B cell (primary cell): ENCODE data around the gene ZNF786.

Experiments used
- EZH2 ChIP-seq: IDR thresholded peaks from 2 replicates; pipeline ENCODE4 v1.6.1; 2012; ENCODE audit warnings: borderline replicate concordance, low read depth, mild to moderate bottlenecking, moderate library complexity, low read length; ENCODE audit not compliant: insufficient read depth, poor library complexity, severe bottlenecking
- TF ChIP-seq, protein P1 (sequence below): fragments of 200-600 bp; IDR thresholded peaks from one replicate; pipeline ENCODE4 v1.8.0; 2022; ENCODE audit warnings: antibody characterized with exemption, mild to moderate bottlenecking

DNA sequence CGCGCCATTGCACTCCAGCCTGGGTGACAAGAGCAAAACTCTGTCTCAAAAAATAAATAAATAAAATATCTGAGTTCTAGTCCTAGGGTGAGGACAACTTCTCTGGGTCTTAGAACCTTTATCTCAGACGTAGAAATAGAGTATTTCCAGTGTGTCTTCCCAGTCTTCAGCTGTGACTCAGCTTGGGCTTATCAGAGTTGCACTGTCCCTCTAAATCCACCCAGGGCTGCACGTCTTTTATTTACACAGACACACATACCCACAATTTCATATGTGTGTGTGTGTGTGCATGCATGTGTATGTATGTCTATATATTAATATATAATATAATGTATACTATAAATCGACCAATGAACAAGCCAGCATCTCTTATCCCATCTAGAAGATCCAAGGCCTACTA is 49.2 kb downstream of the ZNF786 start:
- TF ChIP-seq, protein P1, sequence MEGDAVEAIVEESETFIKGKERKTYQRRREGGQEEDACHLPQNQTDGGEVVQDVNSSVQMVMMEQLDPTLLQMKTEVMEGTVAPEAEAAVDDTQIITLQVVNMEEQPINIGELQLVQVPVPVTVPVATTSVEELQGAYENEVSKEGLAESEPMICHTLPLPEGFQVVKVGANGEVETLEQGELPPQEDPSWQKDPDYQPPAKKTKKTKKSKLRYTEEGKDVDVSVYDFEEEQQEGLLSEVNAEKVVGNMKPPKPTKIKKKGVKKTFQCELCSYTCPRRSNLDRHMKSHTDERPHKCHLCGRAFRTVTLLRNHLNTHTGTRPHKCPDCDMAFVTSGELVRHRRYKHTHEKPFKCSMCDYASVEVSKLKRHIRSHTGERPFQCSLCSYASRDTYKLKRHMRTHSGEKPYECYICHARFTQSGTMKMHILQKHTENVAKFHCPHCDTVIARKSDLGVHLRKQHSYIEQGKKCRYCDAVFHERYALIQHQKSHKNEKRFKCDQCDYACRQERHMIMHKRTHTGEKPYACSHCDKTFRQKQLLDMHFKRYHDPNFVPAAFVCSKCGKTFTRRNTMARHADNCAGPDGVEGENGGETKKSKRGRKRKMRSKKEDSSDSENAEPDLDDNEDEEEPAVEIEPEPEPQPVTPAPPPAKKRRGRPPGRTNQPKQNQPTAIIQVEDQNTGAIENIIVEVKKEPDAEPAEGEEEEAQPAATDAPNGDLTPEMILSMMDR, result no peak
- TF ChIP-seq EZH2, result no peak
